MM.1S (cell line): Measurements from ENCODE around the gene TRIM38.

ENCODE experiments used
- CTCF ChIP-seq: fragments of 300-600 bp; sonication (generic); IDR thresholded peaks from 2 replicates; pipeline ENCODE4 v1.5.1; 2016; ENCODE audit warnings: antibody characterized with exemption, low read length, mixed read lengths
- EZH2 ChIP-seq: fragments of 300-600 bp; sonication (generic); optimal IDR thresholded peaks from 2 replicates; pipeline ENCODE3; 2017; ENCODE audit warnings: low read depth, mild to moderate bottlenecking, antibody characterized with exemption, low read length, mixed read lengths

GRCh38 chr6:25922301-25922700 lies 40.3 kb upstream of the TRIM38 start:
- no peak for TF ChIP-seq EZH2
- TF ChIP-seq CTCF: no peak
